IMR-90 (cell line): ENCODE measurements around the gene FAM204A. TPM values are rescaled to one million over a fixed set of nuclear protein-coding genes. Genes with fewer than 3 reads are reported as not detected.

Experiments used
- ATAC-seq: fragments of 200-7000 bp; cut with Tn5 transposase; 2 replicates; pipeline ENCODE4 v1.9.1; 2020; ENCODE audit warnings: low read depth, mild to moderate bottlenecking, moderate library complexity
- BruUV-seq: library from RNA; stranded (reverse); fragments of 400-500 nt; replicated peaks from 2 replicates; lab custom pipeline; 2021; lab: Mats Ljungman, UMichigan
- CTCF ChIA-PET: fragments of 300-600 bp; formaldehyde crosslinking; extraction: SDS; loops from one replicate; lab custom pipeline; 2021; ENCODE audit warnings: antibody characterized with exemption; lab: Yijun Ruan, JAX
- POLR2A ChIA-PET: fragments of 300-600 bp; sonication (Branson Sonifier 250); formaldehyde crosslinking; loops from one replicate; lab custom pipeline; 2022; ENCODE audit warnings: antibody characterized with exemption; ENCODE audit not compliant: unreplicated experiment; lab: Charles Lee
- DNase-seq: peaks from one replicate; pipeline ENCODE4 v3.0.0; 2013
- H2AFZ ChIP-seq: replicated peaks from 2 replicates; pipeline ENCODE3; 2013; ENCODE audit warnings: low read length, mild to moderate bottlenecking; ENCODE audit not compliant: poor library complexity
- H2AK5ac ChIP-seq: 2 replicates; pipeline ENCODE4 v1.6.1; 2013; ENCODE audit warnings: low read depth, low read length, inconsistent platforms
- H2AK9ac ChIP-seq: replicated peaks from 2 replicates; pipeline ENCODE3; 2013; ENCODE audit warnings: mild to moderate bottlenecking, low read depth, low read length, moderate library complexity; ENCODE audit not compliant: poor library complexity
- H2BK120ac ChIP-seq: 2 replicates; pipeline ENCODE4 v1.6.1; 2013; ENCODE audit warnings: low read depth, low read length, inconsistent platforms
- H2BK15ac ChIP-seq: 3 replicates; pipeline ENCODE4 v1.6.1; 2013; ENCODE audit warnings: low read depth, low read length, inconsistent platforms
- H2BK20ac ChIP-seq: 2 replicates; pipeline ENCODE4 v1.6.1; 2013; ENCODE audit warnings: low read depth, mild to moderate bottlenecking, inconsistent platforms, low read length, moderate library complexity
- H2BK5ac ChIP-seq: 2 replicates; pipeline ENCODE4 v1.6.1; 2013; ENCODE audit warnings: mild to moderate bottlenecking, low read depth, low read length, inconsistent platforms; ENCODE audit not compliant: poor library complexity, severe bottlenecking
- H3K14ac ChIP-seq: replicated peaks from 2 replicates; pipeline ENCODE4 v1.6.1; 2013; ENCODE audit warnings: low read depth, low read length, inconsistent platforms
- H3K18ac ChIP-seq: 2 replicates; pipeline ENCODE4 v1.6.1; 2013; ENCODE audit warnings: low read depth, low read length, control low read depth
- H3K23ac ChIP-seq: 2 replicates; pipeline ENCODE4 v1.6.1; 2013; ENCODE audit warnings: low read depth, low read length, inconsistent platforms
- H3K27ac ChIP-seq: 2 replicates; pipeline ENCODE4 v1.5.1; 2013; ENCODE audit warnings: mild to moderate bottlenecking, control low read depth, low read length; ENCODE audit not compliant: insufficient read depth
- H3K27me3 ChIP-seq: 2 replicates; pipeline ENCODE4 v1.6.1; 2013; ENCODE audit warnings: low read length; ENCODE audit not compliant: control insufficient read depth, insufficient read depth
- H3K36me3 ChIP-seq: 2 replicates; pipeline ENCODE4 v1.6.1; 2013; ENCODE audit warnings: low read length, mixed read lengths; ENCODE audit not compliant: control insufficient read depth, insufficient read depth
- H3K4ac ChIP-seq: 2 replicates; pipeline ENCODE4 v1.6.1; 2013; ENCODE audit warnings: low read depth, low read length, inconsistent platforms
- H3K4me1 ChIP-seq: 2 replicates; pipeline ENCODE4 v1.6.1; 2013; ENCODE audit warnings: low read length, mixed read lengths; ENCODE audit not compliant: control insufficient read depth, insufficient read depth
- H3K4me2 ChIP-seq: 2 replicates; pipeline ENCODE4 v1.6.1; 2013; ENCODE audit warnings: low read depth, mild to moderate bottlenecking, control low read depth, low read length, moderate library complexity
- H3K4me3 ChIP-seq: 2 replicates; pipeline ENCODE4 v1.5.1; 2013; ENCODE audit warnings: low read depth, mild to moderate bottlenecking, control low read depth, low read length, moderate library complexity; ENCODE audit not compliant: insufficient read depth
- H3K56ac ChIP-seq: 2 replicates; pipeline ENCODE4 v1.6.1; 2013; ENCODE audit warnings: low read length, inconsistent platforms; ENCODE audit not compliant: insufficient read depth; ENCODE audit errors: extremely low read depth
- H3K79me1 ChIP-seq, 2 experiments: 2 replicates each; pipeline ENCODE4 v1.6.1; 2013; ENCODE audit warnings: low read length in 2 of 2, inconsistent platforms in 1 of 2, low read depth in 1 of 2
- H3K9ac ChIP-seq: 2 replicates; pipeline ENCODE4 v1.6.1; 2013; ENCODE audit warnings: low read depth, low read length, control low read depth
- H3K9me1 ChIP-seq: 2 replicates; pipeline ENCODE4 v1.6.1; 2013; ENCODE audit warnings: low read length, inconsistent platforms; ENCODE audit not compliant: insufficient read depth
- H3K9me3 ChIP-seq: 2 replicates; pipeline ENCODE4 v1.6.1; 2013; ENCODE audit warnings: low read length; ENCODE audit not compliant: control insufficient read depth, insufficient read depth
- H4K20me1 ChIP-seq: 2 replicates; pipeline ENCODE4 v1.6.1; 2013; ENCODE audit warnings: low read length, inconsistent platforms; ENCODE audit not compliant: insufficient read depth
- H4K5ac ChIP-seq: 2 replicates; pipeline ENCODE4 v1.6.1; 2013; ENCODE audit warnings: mild to moderate bottlenecking, low read depth, low read length, control low read depth
- H4K8ac ChIP-seq, 2 experiments: 2 replicates each; pipeline ENCODE4 v1.6.1; 2013; ENCODE audit warnings: low read depth in 2 of 2, low read length in 2 of 2, control low read depth in 1 of 2, inconsistent platforms in 1 of 2
- H4K91ac ChIP-seq: 2 replicates; pipeline ENCODE4 v1.6.1; 2013; ENCODE audit warnings: low read depth, low read length, inconsistent platforms; ENCODE audit not compliant: insufficient read depth
- BHLHE40 ChIP-seq: fragments of 150-350 bp; IDR thresholded peaks from 2 replicates; pipeline ENCODE4 v1.6.1; 2016; ENCODE audit warnings: mild to moderate bottlenecking, low read depth, low read length
- CEBPB ChIP-seq: IDR thresholded peaks from 2 replicates; pipeline ENCODE4 v1.6.1; 2012; ENCODE audit warnings: low read depth, low read length, improper control_type of control experiment
- FOS ChIP-seq: fragments of 150-350 bp; IDR thresholded peaks from 2 replicates; pipeline ENCODE4 v1.6.1; 2016; ENCODE audit warnings: low read depth, low read length
- MXI1 ChIP-seq: IDR thresholded peaks from 2 replicates; pipeline ENCODE4 v1.6.1; 2012; ENCODE audit warnings: low read depth, mild to moderate bottlenecking, low read length, moderate library complexity, borderline replicate concordance
- RFX5 ChIP-seq: IDR thresholded peaks from 2 replicates; pipeline ENCODE4 v1.8.0; 2012; ENCODE audit warnings: low read depth, mild to moderate bottlenecking, low read length, moderate library complexity
- SMC3 ChIP-seq: fragments of 150-350 bp; IDR thresholded peaks from 2 replicates; pipeline ENCODE4 v1.6.1; 2016; ENCODE audit warnings: low read depth, mild to moderate bottlenecking, antibody characterized with exemption, low read length, moderate library complexity
- USF2 ChIP-seq: fragments of 150-350 bp; IDR thresholded peaks from 2 replicates; pipeline ENCODE4 v1.6.1; 2017; ENCODE audit warnings: mild to moderate bottlenecking, antibody characterized with exemption, low read length, low read depth
- WGBS, 2 experiments: methylation state at CpG; one replicate each; pipeline versions ENCODE4 v1.1.5 to v1.1.7; 2013; ENCODE audit warnings: missing lambda C conversion rate in 2 of 2; ENCODE audit not compliant: insufficient read length in 1 of 2; ENCODE audit errors: extremely low coverage in 2 of 2; 5-methylcytosine and 5-hydroxymethylcytosine counted together
- dilution Hi-C: fragments of 300-500 bp; cut with HindIII; formaldehyde crosslinking; loops from one replicate; pipeline ENCODE4 v1.14.3; 2018; ENCODE audit warnings: low sequenced_read_pairs; ENCODE audit not compliant: unreplicated experiment
- in situ Hi-C: fragments of 300-500 bp; cut with MboI; formaldehyde crosslinking; loops from 3 replicates; pipeline ENCODE4 v1.14.3; 2019; ENCODE audit warnings: low sequenced_read_pairs, inconsistent platforms, mixed read lengths
- intact Hi-C: fragments of 100-400 bp; cut with micrococcal nuclease; formaldehyde crosslinking; loops from 2 replicates; pipeline ENCODE4 v1.10.0; 2022
- polyA plus RNA-seq, 3 experiments: library from polyadenylated mRNA; depleted of rRNA; stranded (reverse); fragments of >200 nt; gene quantifications; 2 replicates each; pipeline ENCODE4 v1.2.3, GENCODE V29; 2012; ENCODE audit warnings: low replicate concordance in 1 of 3
- total RNA-seq: library from RNA; depleted of rRNA; stranded (reverse); fragments of >200 nt; gene quantifications from 2 replicates; pipeline ENCODE4 v1.2.3, GENCODE V29; 2012

The FAM204A gene
- total and polyA plus RNA-seq, 2 of the 4 experiments (the other 2 are of a cell fraction): 23.6 to 54.3 TPM

GRCh38 chr10:118311505-118311904, 30.6 kb downstream of the FAM204A start:
- in situ Hi-C loops (no loop called here), dilution Hi-C loops (no loop called here), intact Hi-C loops (loop anchor here (2.0 to 10.0 kb wide), 2 partner anchors 39 to 383 kb away; no protein-coding TSS in a partner anchor)
- no peak overlapping the region; the same call in 1 of the 2 replicates for H3K14ac ChIP-seq
- POLR2A ChIA-PET: no interaction called here
- H3K4me3 ChIP-seq: no peak overlapping the region
- H2AK9ac ChIP-seq: no peak overlapping the region
- no peaks in the 10 kb centered on the region for H3K9me1 ChIP-seq
- H2BK15ac ChIP-seq: no peak overlapping the region
- H3K9ac ChIP-seq: no peak overlapping the region; the same call in 1 of the 2 replicates
- BruUV-seq: no TSS peak
- CTCF ChIA-PET: no interaction called here
- no peak for DNase-seq
- H3K36me3 ChIP-seq: peaks cover 8% of the 10 kb centered on the region
- peak overlapping the region; percentile 88; the same call in 1 of the 2 replicates for H3K27ac ChIP-seq
- H2BK20ac ChIP-seq: peak overlapping the region; percentile 66; the same call in 1 of the 2 replicates
- no peaks in the 10 kb centered on the region for H4K20me1 ChIP-seq
- TF ChIP-seq MXI1 (no peak), BHLHE40 (no peak), RFX5 (no peak), CEBPB (no peak), USF2 (no peak), FOS (no peak), SMC3 (no peak)
- 0 out of 4 replicates have a peak overlapping the region, but pooled peaks of 1 of the 2 experiments have one; percentile 1 for H4K8ac ChIP-seq
- 0 out of 4 replicates have a peak, but pooled peaks cover 0 to 3% of the 10 kb centered on the region in 2 experiments for H3K79me1 ChIP-seq
- no peak overlapping the region for H3K56ac ChIP-seq
- peak overlapping the region; percentile 82 for H3K18ac ChIP-seq
- H3K9me3 ChIP-seq: no peaks in the 10 kb centered on the region
- H4K91ac ChIP-seq: peak overlapping the region; percentile 14; the same call in 1 of the 2 replicates
- H4K5ac ChIP-seq: peak overlapping the region; percentile 39
- H2BK120ac ChIP-seq: no peak overlapping the region; the same call in 1 of the 2 replicates
- no peak overlapping the region for H3K23ac ChIP-seq
- peak overlapping the region; percentile 68 for H2BK5ac ChIP-seq
- peak overlapping the region; percentile 42 for H3K4me2 ChIP-seq
- WGBS, 2 experiments: no CpG with 5 or more reads among the region's 2 CpGs
- no peaks in the 10 kb centered on the region for H3K27me3 ChIP-seq
- peak; percentile 50 for ATAC-seq
- H2AK5ac ChIP-seq: no peak overlapping the region
- H3K4ac ChIP-seq: peak overlapping the region; percentile 46
- peaks cover 13% of the 10 kb centered on the region for H3K4me1 ChIP-seq
- H2AFZ ChIP-seq: no peak overlapping the region
